K562 (cell line): ENCODE data around the gene SDR42E2. TPM values are rescaled to one million over a fixed set of nuclear protein-coding genes. Genes with fewer than 3 reads are reported as not detected.

Experiments used
- ARID1B ChIP-seq: fragments of 450-650 bp; IDR thresholded peaks from 2 replicates; pipeline ENCODE4 v1.6.1; 2016; ENCODE audit warnings: antibody characterized with exemption, mild to moderate bottlenecking, inconsistent platforms
- ELF4 ChIP-seq: fragments of 450-650 bp; formaldehyde crosslinking; IDR thresholded peaks from 2 replicates; pipeline ENCODE4 v1.4.0; 2022; ENCODE audit warnings: missing genetic modification characterization
- HDAC8 ChIP-seq: fragments of 450-650 bp; IDR thresholded peaks from 2 replicates; pipeline ENCODE4 v1.6.1; 2016; ENCODE audit warnings: mild to moderate bottlenecking, missing genetic modification characterization, moderate library complexity, missing compliant biosample characterization
- KLF6 ChIP-seq: fragments of 250-450 bp; sonication (Bioruptor Pico); IDR thresholded peaks from 2 replicates; pipeline ENCODE4 v1.4.0; 2020; ENCODE audit warnings: mild to moderate bottlenecking, moderate library complexity, borderline replicate concordance
- MTA3 ChIP-seq: fragments of 450-650 bp; formaldehyde crosslinking; IDR thresholded peaks from 2 replicates; pipeline ENCODE4 v1.6.1; 2017; ENCODE audit warnings: mild to moderate bottlenecking, borderline replicate concordance
- OTX1 ChIP-seq: fragments of 450-650 bp; formaldehyde crosslinking; IDR thresholded peaks from 2 replicates; pipeline ENCODE4 v1.4.0; 2022; ENCODE audit warnings: mild to moderate bottlenecking
- PCBP1 ChIP-seq: fragments of 200-400 bp; formaldehyde crosslinking; IDR thresholded peaks from 2 replicates; pipeline ENCODE4 v1.6.1; 2018; ENCODE audit warnings: mild to moderate bottlenecking, low read depth, low read length; ENCODE audit not compliant: poor library complexity, severe bottlenecking
- PHF8 ChIP-seq: fragments of 200-600 bp; sonication (generic); IDR thresholded peaks from 2 replicates; pipeline ENCODE4 v1.6.1; 2012; ENCODE audit warnings: mixed run types, mild to moderate bottlenecking, inconsistent platforms, low read length, moderate library complexity, borderline replicate concordance
- POLR2G ChIP-seq: fragments of 200-400 bp; formaldehyde crosslinking; IDR thresholded peaks from 2 replicates; pipeline ENCODE4 v1.6.1; 2017; ENCODE audit warnings: low read depth, mild to moderate bottlenecking, antibody characterized with exemption, low read length, moderate library complexity
- POLR3A ChIP-seq: IDR thresholded peaks from 2 replicates; pipeline ENCODE4 v1.6.1; 2011; ENCODE audit warnings: borderline replicate concordance, mild to moderate bottlenecking, moderate library complexity; ENCODE audit not compliant: insufficient read length, insufficient read depth; ENCODE audit errors: extremely low read depth
- SAFB ChIP-seq: fragments of 200-400 bp; formaldehyde crosslinking; IDR thresholded peaks from 2 replicates; pipeline ENCODE4 v1.6.1; 2017; ENCODE audit warnings: low read depth, low read length, borderline replicate concordance
- SIN3A ChIP-seq, 2 experiments: fragments of 150-350 bp in 1 of 2; IDR thresholded peaks; 2 replicates each; pipeline ENCODE4 v1.6.1; 2011 to 2016; ENCODE audit warnings: borderline replicate concordance in 2 of 2, low read depth in 2 of 2, low read length in 2 of 2, mild to moderate bottlenecking in 2 of 2, moderate library complexity in 2 of 2; ENCODE audit not compliant: control insufficient read depth in 1 of 2
- STAT5A ChIP-seq: IDR thresholded peaks from 2 replicates; pipeline ENCODE4 v1.6.1; 2012; ENCODE audit warnings: low read length, inconsistent platforms, borderline replicate concordance
- YBX1 ChIP-seq: fragments of 450-650 bp; IDR thresholded peaks from 2 replicates; pipeline ENCODE4 v1.7.1; 2016; ENCODE audit warnings: mild to moderate bottlenecking
- ZBTB17 ChIP-seq: fragments of 450-650 bp; formaldehyde crosslinking; IDR thresholded peaks from 2 replicates; pipeline ENCODE4 v1.4.0; 2020; ENCODE audit warnings: mild to moderate bottlenecking
- ZNF253 ChIP-seq: fragments of 250-450 bp; sonication (Bioruptor Pico); conservative IDR thresholded peaks from 2 replicates; pipeline ENCODE4 v1.6.1; 2021; ENCODE audit warnings: mild to moderate bottlenecking
- ZNF384 ChIP-seq: IDR thresholded peaks from 2 replicates; pipeline ENCODE4 v1.6.1; 2012; ENCODE audit warnings: low read depth, low read length, improper control_type of control experiment
- polyA plus RNA-seq, 8 experiments: library from polyadenylated mRNA; depleted of rRNA in 4 of 8; stranded (reverse) in 5 of 8; unstranded in 3 of 8; fragments of >200 nt; fragmentation: Nextera tagmentation in 2 of 8; fragmentation: Illumina TruSeq in 1 of 8; extraction: Ambion mirVana in 2 of 8; extraction: Trizol in 1 of 8; gene quantifications; 2 replicates each; pipeline versions ENCODE4 v1.2.1 to v1.2.3, GENCODE V29; 2011 to 2014; ENCODE audit warnings: inconsistent platforms in 1 of 8, missing spikeins in 1 of 8
- total RNA-seq, 7 experiments: library from RNA; depleted of rRNA in 6 of 7; stranded (reverse); fragments of >200 nt in 6 of 7; fragmentation: Illumina TruSeq in 2 of 7; extraction: Trizol in 2 of 7; gene quantifications; 2 replicates each; pipeline versions ENCODE4 v1.2.1 to v1.2.3, GENCODE V29; 2011 to 2021; ENCODE audit warnings: low replicate concordance in 1 of 7
- TF ChIP-seq, protein P1 (sequence below): fragments of 250-450 bp; sonication (Bioruptor Pico); IDR thresholded peaks from 2 replicates; pipeline ENCODE4 v1.8.0; 2021; ENCODE audit warnings: mild to moderate bottlenecking, moderate library complexity
- TF ChIP-seq, protein P2 (sequence below): fragments of 450-650 bp; formaldehyde crosslinking; IDR thresholded peaks from 2 replicates; pipeline ENCODE4 v1.4.0; 2022; ENCODE audit warnings: mild to moderate bottlenecking, moderate library complexity
- TF ChIP-seq, protein P3 (sequence below): sonication (generic); formaldehyde crosslinking; IDR thresholded peaks from 2 replicates; pipeline ENCODE4 v1.8.1; 2023; ENCODE audit warnings: missing genetic modification reagents, mild to moderate bottlenecking, borderline replicate concordance

Gene SDR42E2
- total and polyA plus RNA-seq, 9 of the 15 experiments (the other 6 are each of a cell fraction or from before 2014, with no cell fraction given) = 0.03 to 0.07 (median 0.04) TPM; not detected in 4

DNA sequence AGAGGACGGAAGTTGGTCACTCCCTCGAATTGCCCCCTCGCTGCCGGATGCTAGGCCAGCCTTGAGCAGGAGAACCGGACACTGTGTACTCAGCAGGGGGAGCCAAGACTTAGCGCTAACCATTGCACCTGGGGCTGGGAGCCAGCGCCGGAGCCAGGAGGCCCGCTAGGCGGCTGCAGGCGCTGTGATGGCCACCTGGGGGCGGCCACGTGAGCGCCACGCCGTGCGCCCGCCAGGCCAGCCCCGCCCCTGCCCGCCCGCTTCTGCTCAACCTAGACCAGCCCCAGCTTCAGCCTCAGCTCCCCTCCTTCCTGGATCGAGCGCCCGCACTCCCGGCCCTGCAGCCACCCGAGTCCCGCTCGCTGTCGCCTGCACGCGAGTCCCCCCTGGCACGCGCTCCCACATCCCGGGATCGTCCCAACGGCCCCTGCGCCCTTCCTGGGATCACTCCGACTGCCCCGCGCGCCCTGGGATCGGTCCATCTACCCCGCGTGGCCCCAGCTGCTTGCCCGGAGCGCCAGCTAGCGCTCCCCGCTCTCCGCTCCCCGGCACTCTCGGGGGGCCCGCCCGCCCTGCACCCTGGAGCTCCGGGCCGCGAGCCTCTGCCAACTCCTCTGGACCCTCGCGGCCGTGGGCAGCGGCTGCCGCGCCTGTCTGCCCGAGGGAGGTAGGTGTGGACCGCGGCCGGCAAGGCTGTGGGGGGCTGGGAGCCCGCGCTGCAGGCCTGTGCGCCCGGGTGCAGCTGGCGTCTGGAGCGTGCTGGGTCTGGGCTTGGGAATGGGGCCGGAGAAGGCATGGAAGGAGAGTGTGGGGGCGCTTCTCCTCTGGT is 43.9 kb downstream of the SDR42E2 start, which contains the start of gene EEF2K (continued):
- peak; percentile 78; the same call in 1 of the 2 replicates for TF ChIP-seq PHF8
- 0 out of 2 replicates have a peak, but pooled peaks have one; percentile 86 for TF ChIP-seq MTA3
- TF ChIP-seq YBX1 = no peak
- no peak for TF ChIP-seq ELF4 (CRISPR knock-in tag)
- TF ChIP-seq, protein P1, sequence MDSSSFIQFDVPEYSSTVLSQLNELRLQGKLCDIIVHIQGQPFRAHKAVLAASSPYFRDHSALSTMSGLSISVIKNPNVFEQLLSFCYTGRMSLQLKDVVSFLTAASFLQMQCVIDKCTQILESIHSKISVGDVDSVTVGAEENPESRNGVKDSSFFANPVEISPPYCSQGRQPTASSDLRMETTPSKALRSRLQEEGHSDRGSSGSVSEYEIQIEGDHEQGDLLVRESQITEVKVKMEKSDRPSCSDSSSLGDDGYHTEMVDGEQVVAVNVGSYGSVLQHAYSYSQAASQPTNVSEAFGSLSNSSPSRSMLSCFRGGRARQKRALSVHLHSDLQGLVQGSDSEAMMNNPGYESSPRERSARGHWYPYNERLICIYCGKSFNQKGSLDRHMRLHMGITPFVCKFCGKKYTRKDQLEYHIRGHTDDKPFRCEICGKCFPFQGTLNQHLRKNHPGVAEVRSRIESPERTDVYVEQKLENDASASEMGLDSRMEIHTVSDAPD = no peak
- TF ChIP-seq, protein P2, sequence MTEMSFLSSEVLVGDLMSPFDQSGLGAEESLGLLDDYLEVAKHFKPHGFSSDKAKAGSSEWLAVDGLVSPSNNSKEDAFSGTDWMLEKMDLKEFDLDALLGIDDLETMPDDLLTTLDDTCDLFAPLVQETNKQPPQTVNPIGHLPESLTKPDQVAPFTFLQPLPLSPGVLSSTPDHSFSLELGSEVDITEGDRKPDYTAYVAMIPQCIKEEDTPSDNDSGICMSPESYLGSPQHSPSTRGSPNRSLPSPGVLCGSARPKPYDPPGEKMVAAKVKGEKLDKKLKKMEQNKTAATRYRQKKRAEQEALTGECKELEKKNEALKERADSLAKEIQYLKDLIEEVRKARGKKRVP (CRISPR knock-in tag) = no peak
- TF ChIP-seq ZNF384 = peak; percentile 65
- peak; percentile 37 for TF ChIP-seq POLR3A
- TF ChIP-seq ZBTB17 (CRISPR knock-in tag) = 0 out of 2 replicates have a peak, but pooled peaks have one; percentile 56
- TF ChIP-seq PCBP1 = peak; percentile 94
- peak; percentile 84 for TF ChIP-seq POLR2G
- TF ChIP-seq, protein P3, sequence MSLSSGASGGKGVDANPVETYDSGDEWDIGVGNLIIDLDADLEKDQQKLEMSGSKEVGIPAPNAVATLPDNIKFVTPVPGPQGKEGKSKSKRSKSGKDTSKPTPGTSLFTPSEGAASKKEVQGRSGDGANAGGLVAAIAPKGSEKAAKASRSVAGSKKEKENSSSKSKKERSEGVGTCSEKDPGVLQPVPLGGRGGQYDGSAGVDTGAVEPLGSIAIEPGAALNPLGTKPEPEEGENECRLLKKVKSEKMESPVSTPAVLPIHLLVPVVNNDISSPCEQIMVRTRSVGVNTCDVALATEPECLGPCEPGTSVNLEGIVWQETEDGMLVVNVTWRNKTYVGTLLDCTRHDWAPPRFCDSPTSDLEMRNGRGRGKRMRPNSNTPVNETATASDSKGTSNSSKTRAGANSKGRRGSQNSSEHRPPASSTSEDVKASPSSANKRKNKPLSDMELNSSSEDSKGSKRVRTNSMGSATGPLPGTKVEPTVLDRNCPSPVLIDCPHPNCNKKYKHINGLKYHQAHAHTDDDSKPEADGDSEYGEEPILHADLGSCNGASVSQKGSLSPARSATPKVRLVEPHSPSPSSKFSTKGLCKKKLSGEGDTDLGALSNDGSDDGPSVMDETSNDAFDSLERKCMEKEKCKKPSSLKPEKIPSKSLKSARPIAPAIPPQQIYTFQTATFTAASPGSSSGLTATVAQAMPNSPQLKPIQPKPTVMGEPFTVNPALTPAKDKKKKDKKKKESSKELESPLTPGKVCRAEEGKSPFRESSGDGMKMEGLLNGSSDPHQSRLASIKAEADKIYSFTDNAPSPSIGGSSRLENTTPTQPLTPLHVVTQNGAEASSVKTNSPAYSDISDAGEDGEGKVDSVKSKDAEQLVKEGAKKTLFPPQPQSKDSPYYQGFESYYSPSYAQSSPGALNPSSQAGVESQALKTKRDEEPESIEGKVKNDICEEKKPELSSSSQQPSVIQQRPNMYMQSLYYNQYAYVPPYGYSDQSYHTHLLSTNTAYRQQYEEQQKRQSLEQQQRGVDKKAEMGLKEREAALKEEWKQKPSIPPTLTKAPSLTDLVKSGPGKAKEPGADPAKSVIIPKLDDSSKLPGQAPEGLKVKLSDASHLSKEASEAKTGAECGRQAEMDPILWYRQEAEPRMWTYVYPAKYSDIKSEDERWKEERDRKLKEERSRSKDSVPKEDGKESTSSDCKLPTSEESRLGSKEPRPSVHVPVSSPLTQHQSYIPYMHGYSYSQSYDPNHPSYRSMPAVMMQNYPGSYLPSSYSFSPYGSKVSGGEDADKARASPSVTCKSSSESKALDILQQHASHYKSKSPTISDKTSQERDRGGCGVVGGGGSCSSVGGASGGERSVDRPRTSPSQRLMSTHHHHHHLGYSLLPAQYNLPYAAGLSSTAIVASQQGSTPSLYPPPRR (CRISPR knock-in tag) = peak; percentile 57; the same call in 1 of the 2 replicates
- TF ChIP-seq STAT5A = peak; percentile 49; the same call in 1 of the 2 replicates
- no peak for TF ChIP-seq ZNF253 (CRISPR knock-in tag)
- TF ChIP-seq KLF6 (CRISPR knock-in tag) = peak; percentile 34; the same call in 1 of the 2 replicates
- no peak for TF ChIP-seq OTX1 (CRISPR knock-in tag)
- peak; percentile 70; the same call in 1 of the 2 replicates for TF ChIP-seq SAFB
- TF ChIP-seq ARID1B = peak; percentile 61; the same call in 1 of the 2 replicates
- TF ChIP-seq HDAC8 (tag) = 0 out of 2 replicates have a peak, but pooled peaks have one; percentile 51
- peak; percentile 55 to 97; a peak in 3 of 4 replicates for TF ChIP-seq SIN3A (IDR thresholded peaks at IDR 0.05; ENCODE audit: borderline replicate concordance in 2 of 2, control insufficient read depth in 1 of 2, low read depth in 2 of 2, low read length in 2 of 2)
